Epithelial cell of proximal tubule (primary cell): Measurements from ENCODE around the gene TMCC2. TPM values are rescaled to one million over a fixed set of nuclear protein-coding genes. Genes with fewer than 3 reads are reported as not detected.

Experiments
- DNase-seq: peaks from one replicate; pipeline ENCODE4 v3.0.0-alpha.2; 2011; ENCODE audit warnings: low read depth
- H3K4me3 ChIP-seq: 2 replicates; pipeline ENCODE4 v1.5.1; 2011; ENCODE audit warnings: low read depth, mild to moderate bottlenecking, low read length
- CTCF ChIP-seq: conservative IDR thresholded peaks from 2 replicates; pipeline ENCODE4 v1.5.1; 2012; ENCODE audit warnings: low read depth, mild to moderate bottlenecking, low read length
- total RNA-seq: library from RNA; depleted of rRNA; stranded (reverse); fragments of >200 nt; gene quantifications from 2 replicates; pipeline ENCODE4 v1.2.3, GENCODE V29; 2015

The TMCC2 gene
- total RNA-seq, 1 donor from 2014 or later: 5.0 TPM

GRCh38 chr1:205259998-205260397, 32.3 kb downstream of the TMCC2 start:
- no peak overlapping the region for H3K4me3 ChIP-seq
- DNase-seq: no peak
- TF ChIP-seq CTCF: no peak

- no peak overlapping the region for H3K4me3 ChIP-seq
- no peak for DNase-seq
- TF ChIP-seq CTCF: no peak
These were observed 33.4 kb downstream of the TMCC2 start for GRCh38 chr1:205260948-205261732.

- TF ChIP-seq CTCF: no peak
- DNase-seq: no peak
- no peak overlapping the region for H3K4me3 ChIP-seq
These were observed 34.4 kb downstream of the TMCC2 start for GRCh38 chr1:205261946-205262691.

GRCh38 chr1:205262731-205263171, 35.0 kb downstream of the TMCC2 start:
- no peak overlapping the region for H3K4me3 ChIP-seq
- TF ChIP-seq CTCF: no peak
- DNase-seq: no peak

GRCh38 chr1:205263580-205264190, 35.9 kb downstream of the TMCC2 start:
- DNase-seq: no peak
- TF ChIP-seq CTCF: no peak
- no peak overlapping the region for H3K4me3 ChIP-seq

- TF ChIP-seq CTCF: no peak
- H3K4me3 ChIP-seq: no peak overlapping the region
- DNase-seq: no peak
These were observed 39.0 kb downstream of the TMCC2 start for GRCh38 chr1:205266611-205267305.
